A673 (cell line): ENCODE data around the gene PAX9. TPM values are rescaled to one million over a fixed set of nuclear protein-coding genes. Genes with fewer than 3 reads are reported as not detected.

Experiments used
- BruUV-seq: library from RNA; stranded (reverse); fragments of 400-500 nt; replicated peaks from 2 replicates; lab custom pipeline; 2021; lab: Mats Ljungman, UMichigan
- CTCF ChIA-PET: fragments of 300-600 bp; sonication (Branson Sonifier 250); formaldehyde crosslinking; loops from one replicate; lab custom pipeline; 2022; ENCODE audit warnings: antibody characterized with exemption; lab: Charles Lee
- POLR2A ChIA-PET: fragments of 300-600 bp; sonication (Branson Sonifier 250); formaldehyde crosslinking; loops from one replicate; lab custom pipeline; 2022; ENCODE audit warnings: antibody characterized with exemption; ENCODE audit not compliant: low non-redundant PET; lab: Charles Lee
- DNase-seq: peaks from one replicate; pipeline ENCODE4 v3.0.0-alpha.2; 2015; ENCODE audit warnings: low spot score
- H3K27ac ChIP-seq: fragments of 200-600 bp; sonication (generic); 2 replicates; pipeline ENCODE4 v1.5.1; 2016; ENCODE audit warnings: mixed run types, low read depth, mild to moderate bottlenecking, mixed read lengths, antibody characterized with exemption, low read length; ENCODE audit not compliant: poor library complexity, severe bottlenecking
- H3K27me3 ChIP-seq: fragments of 200-600 bp; sonication (generic); replicated peaks from 2 replicates; pipeline ENCODE4 v1.6.1; 2017; ENCODE audit warnings: mixed run types, low read depth, mild to moderate bottlenecking, mixed read lengths, antibody characterized with exemption, low read length; ENCODE audit not compliant: insufficient read depth, poor library complexity
- H3K36me3 ChIP-seq: fragments of 200-600 bp; sonication (generic); 2 replicates; pipeline ENCODE4 v1.6.1; 2016; ENCODE audit warnings: mixed run types, mild to moderate bottlenecking, mixed read lengths, antibody characterized with exemption, low read length; ENCODE audit not compliant: insufficient read depth, poor library complexity, severe bottlenecking
- H3K4me1 ChIP-seq: fragments of 200-600 bp; sonication (generic); 2 replicates; pipeline ENCODE4 v1.6.1; 2017; ENCODE audit warnings: mixed run types, mild to moderate bottlenecking, mixed read lengths, antibody characterized with exemption, low read length; ENCODE audit not compliant: insufficient read depth, poor library complexity, severe bottlenecking
- H3K4me3 ChIP-seq: fragments of 200-600 bp; sonication (generic); 2 replicates; pipeline ENCODE4 v1.5.1; 2016; ENCODE audit warnings: low read depth, mixed run types, mild to moderate bottlenecking, mixed read lengths, low read length; ENCODE audit not compliant: poor library complexity, severe bottlenecking
- H3K9me3 ChIP-seq: fragments of 200-600 bp; sonication (generic); 2 replicates; pipeline ENCODE4 v1.6.1; 2016; ENCODE audit warnings: mixed run types, low read depth, mild to moderate bottlenecking, mixed read lengths, antibody characterized with exemption, low read length; ENCODE audit not compliant: poor library complexity, severe bottlenecking
- CTCF ChIP-seq: fragments of 300-800, 200-600 bp; sonication (generic); conservative IDR thresholded peaks from 2 replicates; pipeline ENCODE4 v1.5.1; 2017; ENCODE audit warnings: low read depth, mild to moderate bottlenecking, antibody characterized with exemption, low read length, moderate library complexity, mixed read lengths
- EZH2 ChIP-seq: fragments of 200-600 bp; sonication (generic); IDR thresholded peaks from 2 replicates; pipeline ENCODE4 v1.6.1; 2017; ENCODE audit warnings: borderline replicate concordance, low read depth, mild to moderate bottlenecking, mixed read lengths, antibody characterized with exemption, low read length; ENCODE audit not compliant: poor library complexity, severe bottlenecking
- intact Hi-C: fragments of 100-400 bp; cut with micrococcal nuclease; formaldehyde crosslinking; loops from one replicate; pipeline ENCODE4 v1.10.0; 2022; ENCODE audit not compliant: unreplicated experiment
- total RNA-seq: library from RNA; stranded (reverse); gene quantifications from 2 replicates; pipeline ENCODE4 v1.2.3, GENCODE V29; 2021

PAX9 gene
- total RNA-seq, 1 experiment from 2014 or later: 23.4 TPM

GRCh38 chr14:36674659-36675058 is 13.0 kb downstream of the PAX9 start:
- Histone ChIP-seq H3K27ac (no peak overlapping the region), H3K4me3 (no peak overlapping the region), H3K9me3 (no peaks in the 10 kb centered on the region), H3K27me3 (no peaks in the 10 kb centered on the region), H3K4me1 (no peaks in the 10 kb centered on the region), H3K36me3 (peaks cover 66% of the 10 kb centered on the region)
- TF ChIP-seq EZH2 (no peak), CTCF (no peak)
- intact Hi-C loops: no loop called here
- ChIA-PET POLR2A (no interaction called here), CTCF (no interaction called here)
- no peak for DNase-seq
- no TSS peak for BruUV-seq

- DNase-seq: no peak
- H3K36me3 ChIP-seq: peaks cover 62% of the 10 kb centered on the region
- POLR2A ChIA-PET: no interaction called here
- no peak overlapping the region for H3K4me3 ChIP-seq
- CTCF ChIA-PET: no interaction called here
- no peaks in the 10 kb centered on the region for H3K27me3 ChIP-seq
- no peaks in the 10 kb centered on the region for H3K4me1 ChIP-seq
- H3K9me3 ChIP-seq: no peaks in the 10 kb centered on the region
- intact Hi-C loops: no loop called here
- no TSS peak for BruUV-seq
- TF ChIP-seq EZH2 (no peak), CTCF (no peak)
- no peak overlapping the region for H3K27ac ChIP-seq
Measured at GRCh38 chr14:36675581-36675980, 13.9 kb downstream of the PAX9 start.

- no peaks in the 10 kb centered on the region for H3K27me3 ChIP-seq
- no peak overlapping the region for H3K4me3 ChIP-seq
- no peak overlapping the region for H3K27ac ChIP-seq
- ChIA-PET POLR2A (no interaction called here), CTCF (no interaction called here)
- H3K4me1 ChIP-seq: no peaks in the 10 kb centered on the region
- intact Hi-C loops: no loop called here
- H3K9me3 ChIP-seq: no peaks in the 10 kb centered on the region
- H3K36me3 ChIP-seq: peaks cover 56% of the 10 kb centered on the region
- no TSS peak for BruUV-seq
- DNase-seq: no peak
- TF ChIP-seq CTCF (no peak), EZH2 (no peak)
Measured at GRCh38 chr14:36676236-36676635, 14.6 kb downstream of the PAX9 start.
